BJ (cell line): ENCODE measurements around the gene RHBG. TPM values are rescaled to one million over a fixed set of nuclear protein-coding genes. Genes with fewer than 3 reads are reported as not detected.

ENCODE experiments used
- CTCF ChIA-PET: fragments of 350-600 bp; formaldehyde crosslinking; extraction: SDS; loops from one replicate; lab custom pipeline; 2021; ENCODE audit warnings: antibody characterized with exemption, inconsistent platforms; lab: Yijun Ruan, JAX
- POLR2A ChIA-PET: fragments of 300-600 bp; sonication (Branson Sonifier 250); formaldehyde crosslinking; extraction: SDS; loops from one replicate; lab custom pipeline; 2021; ENCODE audit warnings: antibody characterized with exemption; lab: Charles Lee
- DNase-seq: peaks from one replicate; pipeline ENCODE4 v3.0.0-alpha.2; 2011; ENCODE audit warnings: low read depth
- H3K27me3 ChIP-seq: 2 replicates; pipeline ENCODE4 v1.6.0; 2011; ENCODE audit warnings: low read length; ENCODE audit not compliant: control insufficient read depth, insufficient read depth
- H3K36me3 ChIP-seq: 2 replicates; pipeline ENCODE4 v1.5.1; 2011; ENCODE audit warnings: low read length; ENCODE audit not compliant: control insufficient read depth, insufficient read depth
- H3K4me3 ChIP-seq: 2 replicates; pipeline ENCODE4 v1.5.1; 2011; ENCODE audit warnings: low read depth, mild to moderate bottlenecking, control low read depth, low read length
- polyA plus RNA-seq: library from polyadenylated mRNA; depleted of rRNA; stranded (reverse); fragments of >200 nt; gene quantifications from 2 replicates; pipeline ENCODE4 v1.2.3, GENCODE V29; 2011
- TF ChIP-seq, protein P1 (sequence below): IDR thresholded peaks from 2 replicates; pipeline ENCODE4 v1.5.1; 2011; ENCODE audit warnings: low read depth, mild to moderate bottlenecking, control low read depth, inconsistent platforms, low read length, moderate library complexity; ENCODE audit not compliant: insufficient read depth

RHBG gene
- polyA plus RNA-seq, 1 experiment: not detected

DNA sequence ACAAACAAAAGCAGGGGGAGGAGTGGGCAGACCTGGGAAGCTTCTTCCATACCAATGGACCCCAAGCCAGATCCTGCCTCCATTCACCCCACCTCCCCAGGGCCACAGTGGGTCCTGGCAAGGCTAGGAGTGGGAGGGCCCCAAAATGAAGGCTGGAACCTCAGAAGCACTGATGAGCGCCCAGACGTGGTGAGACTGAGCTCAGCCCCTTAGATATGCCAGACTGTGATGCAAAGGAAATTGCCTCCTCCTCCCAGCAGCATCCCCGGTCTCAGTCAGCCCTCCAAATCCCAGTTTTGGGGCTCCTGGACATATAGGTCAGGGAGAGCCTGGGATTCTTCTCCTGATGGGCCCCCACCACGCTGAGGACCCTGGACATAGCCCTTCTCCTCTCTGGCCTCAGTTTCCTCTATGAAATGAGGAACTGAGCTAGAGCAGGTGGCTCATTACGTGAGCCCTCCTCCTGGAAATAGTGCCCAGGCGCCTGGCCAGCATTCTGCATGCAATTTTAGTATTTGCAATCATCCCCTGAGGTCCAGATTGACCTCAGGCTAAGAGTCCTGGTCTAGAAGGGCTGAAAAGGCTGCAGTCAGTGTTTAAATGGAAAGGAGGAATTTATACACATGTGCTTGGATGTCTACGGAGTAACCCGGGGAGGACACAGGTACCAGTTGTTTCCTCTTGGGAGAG lies 33.5 kb downstream of the RHBG start:
- TF ChIP-seq, protein P1, sequence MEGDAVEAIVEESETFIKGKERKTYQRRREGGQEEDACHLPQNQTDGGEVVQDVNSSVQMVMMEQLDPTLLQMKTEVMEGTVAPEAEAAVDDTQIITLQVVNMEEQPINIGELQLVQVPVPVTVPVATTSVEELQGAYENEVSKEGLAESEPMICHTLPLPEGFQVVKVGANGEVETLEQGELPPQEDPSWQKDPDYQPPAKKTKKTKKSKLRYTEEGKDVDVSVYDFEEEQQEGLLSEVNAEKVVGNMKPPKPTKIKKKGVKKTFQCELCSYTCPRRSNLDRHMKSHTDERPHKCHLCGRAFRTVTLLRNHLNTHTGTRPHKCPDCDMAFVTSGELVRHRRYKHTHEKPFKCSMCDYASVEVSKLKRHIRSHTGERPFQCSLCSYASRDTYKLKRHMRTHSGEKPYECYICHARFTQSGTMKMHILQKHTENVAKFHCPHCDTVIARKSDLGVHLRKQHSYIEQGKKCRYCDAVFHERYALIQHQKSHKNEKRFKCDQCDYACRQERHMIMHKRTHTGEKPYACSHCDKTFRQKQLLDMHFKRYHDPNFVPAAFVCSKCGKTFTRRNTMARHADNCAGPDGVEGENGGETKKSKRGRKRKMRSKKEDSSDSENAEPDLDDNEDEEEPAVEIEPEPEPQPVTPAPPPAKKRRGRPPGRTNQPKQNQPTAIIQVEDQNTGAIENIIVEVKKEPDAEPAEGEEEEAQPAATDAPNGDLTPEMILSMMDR: no peak
- ChIA-PET CTCF (interaction anchor here (1.5 to 1.7 kb wide), 2 partner anchors 17 to 43 kb away, joined by 9 to 10 read pairs; no protein-coding TSS in a partner anchor), POLR2A (no interaction called here)
- Histone ChIP-seq H3K27me3 (peaks cover 45% of the 10 kb centered on the region), H3K36me3 (no peaks in the 10 kb centered on the region), H3K4me3 (no peak overlapping the region)
- DNase-seq: no peak

DNA sequence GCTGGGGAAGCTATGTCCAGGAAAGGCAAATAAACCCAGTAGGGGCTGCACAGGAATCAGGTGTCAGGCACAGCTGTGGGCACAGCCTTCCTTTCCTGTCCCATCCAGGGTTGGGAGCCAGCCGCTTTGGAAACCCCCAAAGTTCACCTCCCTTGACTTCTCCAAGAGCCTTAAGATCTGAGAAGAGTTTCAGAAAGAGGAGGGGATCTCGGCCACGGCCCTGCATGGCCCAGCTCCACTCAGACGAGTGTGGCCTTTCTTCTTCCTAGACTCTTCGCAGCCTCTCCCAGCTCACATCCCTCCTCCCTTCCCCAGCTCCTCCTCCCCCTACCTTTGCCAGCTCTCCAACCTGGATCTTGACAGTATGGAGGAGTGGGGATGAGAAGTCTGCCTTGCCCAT lies 36.7 kb downstream of the RHBG start:
- Histone ChIP-seq H3K27me3 (peaks cover 53% of the 10 kb centered on the region), H3K36me3 (no peaks in the 10 kb centered on the region), H3K4me3 (no peak overlapping the region)
- TF ChIP-seq, protein P1: no peak
- no peak for DNase-seq
- ChIA-PET CTCF (interaction anchor here (0.5 to 3.0 kb wide), 7 partner anchors 11 to 40 kb away, joined by 3 to 18 read pairs (median 6); no protein-coding TSS in a partner anchor), POLR2A (no interaction called here)

DNA sequence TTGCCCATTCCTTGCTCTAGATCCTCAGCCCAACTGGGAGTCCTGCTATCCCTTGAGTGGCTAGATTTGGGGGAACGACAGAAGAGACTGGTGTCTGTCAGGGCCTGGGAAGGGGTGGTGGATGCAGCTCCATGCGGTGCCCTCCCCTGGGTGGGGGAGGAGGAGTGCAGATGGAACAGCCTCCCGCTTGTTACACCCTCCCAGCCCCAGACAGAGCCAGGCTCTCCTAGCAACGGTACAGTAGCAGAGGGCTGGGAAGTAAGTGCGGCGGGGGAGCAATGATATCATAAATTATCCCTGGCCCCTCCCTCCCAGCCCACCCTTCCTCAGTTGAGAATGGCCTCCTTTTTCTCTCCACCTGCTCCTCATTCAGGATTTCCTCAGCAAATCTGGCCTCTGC lies 37.2 kb downstream of the RHBG start:
- Histone ChIP-seq H3K36me3 (no peaks in the 10 kb centered on the region), H3K4me3 (no peak overlapping the region), H3K27me3 (peaks cover 49% of the 10 kb centered on the region)
- ChIA-PET CTCF (interaction anchor here (3.0 kb wide), 1 partner anchor 21 kb away, joined by 18 read pairs; no protein-coding TSS in a partner anchor), POLR2A (no interaction called here)
- TF ChIP-seq, protein P1: no peak
- DNase-seq: no peak

DNA sequence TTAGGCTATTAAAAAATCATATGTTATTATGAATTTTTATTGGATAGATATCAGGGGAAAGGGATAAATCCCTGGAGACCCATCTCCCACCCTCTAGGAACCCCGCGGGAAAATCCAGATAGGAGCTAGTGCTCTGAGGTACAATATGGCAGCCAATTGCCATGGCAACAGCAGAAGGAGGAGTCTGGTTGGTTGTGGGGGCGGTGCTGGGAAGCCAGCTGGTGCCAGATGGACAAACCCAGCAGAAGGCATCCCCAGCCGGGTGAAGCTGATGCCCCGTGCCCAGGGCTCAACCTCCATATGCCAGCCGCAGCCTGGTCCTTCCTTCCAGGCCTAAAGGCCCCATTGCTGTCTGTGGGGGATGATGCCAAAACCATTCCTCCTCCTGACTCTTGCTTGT lies 38.3 kb downstream of the RHBG start:
- POLR2A ChIA-PET: no interaction called here
- TF ChIP-seq, protein P1: no peak
- Histone ChIP-seq H3K4me3 (no peak overlapping the region), H3K27me3 (peaks cover 42% of the 10 kb centered on the region), H3K36me3 (no peaks in the 10 kb centered on the region)
- DNase-seq: no peak
- CTCF ChIA-PET: interaction anchor here (0.8 kb wide), 1 partner anchor 38 kb away, joined by 3 read pairs; no protein-coding TSS in a partner anchor

DNA sequence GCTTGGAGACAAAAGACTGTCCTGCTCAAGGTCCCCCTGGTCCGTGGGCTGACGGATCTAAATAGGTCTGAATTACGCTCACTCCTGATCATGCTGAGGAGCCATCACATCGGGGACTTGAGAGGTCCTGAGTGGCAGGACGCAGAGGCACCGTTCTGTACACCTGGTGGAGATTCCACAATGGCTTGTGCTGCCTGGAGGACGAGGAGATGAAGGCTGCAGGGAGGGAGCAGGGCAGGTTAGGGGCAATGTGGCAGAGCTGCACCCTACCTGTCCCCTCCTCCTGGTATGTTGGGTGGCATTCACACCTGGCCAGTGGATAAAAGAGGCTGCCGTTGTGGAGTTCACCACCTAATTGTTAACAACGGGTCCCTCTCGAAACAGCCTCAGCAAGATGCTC lies 38.7 kb downstream of the RHBG start:
- CTCF ChIA-PET: interaction anchor here (0.8 kb wide), 1 partner anchor 38 kb away, joined by 3 read pairs; no protein-coding TSS in a partner anchor
- no peaks in the 10 kb centered on the region for H3K36me3 ChIP-seq
- H3K27me3 ChIP-seq: peaks cover 39% of the 10 kb centered on the region
- H3K4me3 ChIP-seq: no peak overlapping the region
- POLR2A ChIA-PET: no interaction called here
- TF ChIP-seq, protein P1: no peak
- no peak for DNase-seq
